GM12891 (cell line): Measurements from ENCODE around the gene ZNF587.

Source experiments
- DNase-seq: peaks from one replicate; pipeline ENCODE4 v3.0.0; 2011; ENCODE audit warnings: low spot score; ENCODE audit not compliant: insufficient read length
- FAIRE-seq: peaks from 2 replicates; lab custom pipeline; 2011; peaks lifted over from hg19 to GRCh38; lab: Jason Lieb, UNC
- PAX5 ChIP-seq: IDR thresholded peaks from 2 replicates; pipeline ENCODE4 v1.6.1; 2011; ENCODE audit warnings: low read length, moderate library complexity, mild to moderate bottlenecking; ENCODE audit not compliant: insufficient read depth, severe bottlenecking
- POLR2A ChIP-seq: IDR thresholded peaks from 2 replicates; pipeline ENCODE4 v1.6.1; 2011; ENCODE audit warnings: low read depth, low read length, control low read depth
- POLR2AphosphoS5 ChIP-seq: IDR thresholded peaks from 2 replicates; pipeline ENCODE4 v1.6.1; 2011; ENCODE audit warnings: low read depth, low read length, control low read depth
- POU2F2 ChIP-seq: IDR thresholded peaks from 2 replicates; pipeline ENCODE4 v1.6.1; 2011; ENCODE audit warnings: low read depth, mild to moderate bottlenecking, control low read depth, low read length, moderate library complexity
- SPI1 ChIP-seq: IDR thresholded peaks from 2 replicates; pipeline ENCODE4 v1.6.1; 2011; ENCODE audit warnings: low read depth, low read length, control low read depth
- TAF1 ChIP-seq: IDR thresholded peaks from 2 replicates; pipeline ENCODE4 v1.6.1; 2011; ENCODE audit warnings: low read depth, low read length, control low read depth

The ZNF587 gene

GRCh38 chr19:57900311-57900710 is 50.7 kb downstream of the ZNF587 start:
- FAIRE-seq (no peak), DNase-seq (no peak)
- TF ChIP-seq SPI1, result no peak
- TF ChIP-seq TAF1, result no peak
- no peak for TF ChIP-seq POLR2A
- no peak for TF ChIP-seq POU2F2
- TF ChIP-seq POLR2AphosphoS5, result no peak
- TF ChIP-seq PAX5, result no peak

DNA sequence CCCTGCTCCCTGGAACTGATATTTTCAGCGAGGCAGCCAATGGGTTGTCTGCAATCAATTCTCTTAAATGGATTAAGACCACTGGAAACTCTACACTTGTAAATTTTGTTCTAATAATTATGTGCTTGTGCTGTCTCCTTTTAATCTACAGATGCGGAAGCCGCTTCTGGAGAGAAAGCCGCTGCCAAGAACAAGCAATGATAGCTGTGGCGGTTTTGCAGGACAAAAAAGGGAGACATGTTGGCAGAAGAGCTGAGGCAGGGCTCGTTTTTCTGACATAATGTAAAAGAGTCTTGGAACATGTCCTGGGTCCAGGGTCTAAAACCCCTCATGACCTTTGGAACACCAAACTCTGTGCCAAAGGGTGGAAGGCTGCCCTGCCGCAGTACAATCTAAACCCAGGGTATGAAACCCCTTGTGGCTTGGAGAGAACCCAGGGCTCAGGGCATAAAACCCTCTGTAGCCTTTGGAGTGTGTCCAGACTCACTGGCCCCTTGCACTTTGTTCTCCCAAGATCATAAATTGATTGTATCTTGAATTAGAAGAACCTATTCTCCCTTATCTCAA is 54.0 kb downstream of the ZNF587 start:
- TF ChIP-seq PAX5, result no peak
- no peak for TF ChIP-seq TAF1
- TF ChIP-seq POLR2A, result no peak
- no peak for TF ChIP-seq POLR2AphosphoS5
- no peak for TF ChIP-seq POU2F2
- TF ChIP-seq SPI1, result no peak
- DNase-seq (no peak), FAIRE-seq (no peak)

GRCh38 chr19:57905258-57905657 is 55.6 kb downstream of the ZNF587 start:
- no peak for DNase-seq
- TF ChIP-seq TAF1 (no peak), SPI1 (no peak), POLR2AphosphoS5 (no peak), POLR2A (no peak), PAX5 (no peak), POU2F2 (no peak)
- no peak for FAIRE-seq

DNA sequence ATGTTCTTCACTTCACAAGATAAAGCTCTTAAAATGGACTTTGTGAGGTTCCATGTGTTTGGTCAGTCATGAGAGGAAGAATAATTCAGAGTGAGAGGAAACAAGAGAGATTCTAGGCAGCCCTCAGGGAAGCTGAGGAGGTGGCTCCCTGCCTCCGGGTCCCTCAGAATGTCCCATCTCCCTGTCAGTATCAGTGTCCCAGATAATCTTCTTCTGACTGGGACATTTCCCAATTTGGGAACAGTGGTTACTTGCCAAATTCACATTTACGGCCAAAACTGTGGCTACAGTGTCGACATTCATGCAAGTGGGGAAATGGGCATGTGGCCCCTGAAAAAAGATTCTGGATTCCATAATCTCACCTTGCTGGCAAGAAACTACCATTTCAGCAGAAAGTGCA is 57.7 kb downstream of the ZNF587 start:
- no peak for TF ChIP-seq PAX5
- no peak for TF ChIP-seq SPI1
- TF ChIP-seq POLR2A, result no peak
- TF ChIP-seq TAF1, result no peak
- TF ChIP-seq POU2F2, result no peak
- no peak for TF ChIP-seq POLR2AphosphoS5
- FAIRE-seq (no peak), DNase-seq (no peak)

DNA sequence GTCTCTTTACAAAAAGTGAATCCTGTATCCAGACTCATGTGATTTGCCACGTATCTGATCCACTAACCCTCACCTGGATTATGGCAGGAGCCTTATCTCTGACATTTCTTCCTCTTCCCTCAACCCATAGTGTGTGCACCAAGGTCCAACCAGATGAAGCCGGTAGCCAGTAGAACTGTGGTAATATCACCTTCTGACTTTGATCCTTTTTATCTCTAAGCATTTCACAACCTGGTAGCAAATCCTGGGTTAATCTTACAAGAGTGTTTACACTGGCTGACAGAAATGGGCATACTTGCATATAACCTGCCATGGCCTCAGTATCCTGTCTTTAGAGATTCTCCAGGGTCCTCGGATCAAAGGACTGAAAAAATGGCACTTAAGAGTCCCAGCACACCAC is 64.9 kb downstream of the ZNF587 start:
- TF ChIP-seq POLR2AphosphoS5, result no peak
- TF ChIP-seq POU2F2, result no peak
- TF ChIP-seq PAX5, result no peak
- TF ChIP-seq SPI1, result no peak
- TF ChIP-seq TAF1, result no peak
- TF ChIP-seq POLR2A, result no peak

More for the DNA sequence above, 64.9 kb downstream of the ZNF587 start:
- DNase-seq, result no peak
- no peak for FAIRE-seq
